Tibial nerve (tissue), 3 donors: ENCODE measurements around the gene AGBL1.

Source experiments
- CTCF ChIP-seq, 5 experiments: fragments of 200-600 bp in 3 of 5; fragments of 450-650 bp in 2 of 5; sonication (generic) in 3 of 5; IDR thresholded peaks; one replicate each; pipeline ENCODE4 v1.5.1; 2016 to 2019; ENCODE audit warnings: antibody characterized with exemption in 5 of 5, mild to moderate bottlenecking in 3 of 5, moderate library complexity in 2 of 5
- POLR2A ChIP-seq, 2 donors: fragments of 450-650 bp; IDR thresholded peaks; one replicate each; pipeline ENCODE4 v1.6.1; 2017; ENCODE audit warnings: antibody characterized with exemption in 2 of 2, mild to moderate bottlenecking in 2 of 2, moderate library complexity in 2 of 2

- TF ChIP-seq CTCF (IDR thresholded peaks at IDR 0.05) = no peak
- no peak for TF ChIP-seq POLR2A (IDR thresholded peaks at IDR 0.05)
These were observed 82.5 kb downstream of the AGBL1 start for GRCh38 chr15:86162172-86162591.
